ENCODE data around the gene SMIM7. TPM values are rescaled to one million over a fixed set of nuclear protein-coding genes. Genes with fewer than 3 reads are reported as not detected.

SMIM7 gene
- total RNA-seq, 2 donors from 2014 or later: 70.7 to 75.0 TPM

DNA sequence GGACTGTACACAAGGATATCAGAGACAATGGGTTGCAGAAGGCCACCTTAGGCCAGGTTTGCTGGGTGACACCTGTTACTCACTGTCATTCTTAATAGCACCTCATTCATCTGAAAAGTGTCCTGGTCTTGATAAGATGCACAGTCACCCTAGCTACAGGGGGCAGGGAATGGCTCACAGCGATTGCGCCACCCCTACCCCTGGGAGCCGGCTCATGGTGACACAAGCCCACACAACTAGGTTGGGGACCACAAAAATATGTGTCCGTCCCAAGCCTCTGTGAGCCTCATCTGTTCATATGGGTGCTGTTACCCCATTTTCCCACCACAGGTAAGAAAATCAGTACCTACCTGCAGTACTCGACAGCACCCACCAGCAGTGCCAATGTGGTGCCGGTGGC lies 55.3 kb downstream of the SMIM7 start:
- intact Hi-C loops (cut with DNase I, micrococcal nuclease): no loop called here
- DNase-seq: no peak
- ATAC-seq: no peak

DNA sequence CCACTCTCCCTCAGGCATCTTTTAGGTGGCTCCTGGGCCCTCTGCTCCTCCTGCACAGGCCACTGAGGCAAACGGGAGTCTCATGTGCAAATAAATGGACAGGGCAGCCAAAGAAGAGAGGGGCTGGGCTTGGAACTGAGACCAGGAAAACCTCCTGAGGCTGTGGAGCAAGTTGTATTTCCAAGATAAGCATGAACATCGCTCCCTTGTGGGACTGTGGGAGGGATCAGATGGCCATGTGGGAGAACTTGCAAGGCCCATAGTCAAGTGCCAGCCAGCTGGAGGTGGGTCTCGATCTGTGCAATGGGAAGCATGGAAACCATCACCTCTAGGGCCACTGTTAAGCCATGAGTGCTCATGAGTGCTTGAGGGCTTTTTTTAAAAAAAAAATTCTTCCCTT lies 56.9 kb downstream of the SMIM7 start:
- DNase-seq (no peak), ATAC-seq (no peak)
- intact Hi-C loops (cut with DNase I, micrococcal nuclease): no loop called here

DNA sequence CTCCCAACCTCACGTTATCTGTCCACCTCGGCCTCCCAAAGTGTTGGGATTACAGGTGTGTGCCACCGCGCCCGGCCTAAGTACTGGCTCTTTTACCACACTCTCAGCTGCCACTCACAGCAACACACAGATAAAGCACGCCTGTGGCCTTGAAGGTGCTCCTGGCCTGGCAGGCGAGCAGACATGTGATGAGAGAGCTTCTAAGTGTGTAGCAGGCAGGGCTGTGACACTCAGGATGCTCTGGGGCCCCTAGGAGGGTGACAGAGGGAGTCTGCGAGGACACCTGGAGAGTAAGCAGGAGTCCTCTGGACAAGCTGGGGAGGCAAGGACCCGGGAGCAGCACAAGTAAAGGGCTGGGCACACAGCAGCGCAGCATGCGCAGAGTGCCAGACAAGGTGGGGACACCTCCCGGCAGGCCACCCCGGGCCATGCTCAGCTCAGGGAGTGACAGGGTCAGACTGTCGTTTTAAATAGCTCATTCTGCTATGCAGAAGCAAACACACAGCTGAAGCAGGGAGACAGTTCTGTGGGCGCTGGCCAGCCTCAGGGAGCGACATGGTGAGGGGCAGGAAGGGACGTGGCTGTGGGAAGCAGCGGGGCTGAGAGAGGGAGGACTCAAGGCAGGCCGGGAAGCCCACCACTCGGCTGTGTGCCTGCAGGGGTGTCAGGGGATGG lies 58.4 kb downstream of the SMIM7 start:
- DNase-seq (no peak), ATAC-seq (no peak)
- intact Hi-C loops (cut with DNase I, micrococcal nuclease): no loop called here

DNA sequence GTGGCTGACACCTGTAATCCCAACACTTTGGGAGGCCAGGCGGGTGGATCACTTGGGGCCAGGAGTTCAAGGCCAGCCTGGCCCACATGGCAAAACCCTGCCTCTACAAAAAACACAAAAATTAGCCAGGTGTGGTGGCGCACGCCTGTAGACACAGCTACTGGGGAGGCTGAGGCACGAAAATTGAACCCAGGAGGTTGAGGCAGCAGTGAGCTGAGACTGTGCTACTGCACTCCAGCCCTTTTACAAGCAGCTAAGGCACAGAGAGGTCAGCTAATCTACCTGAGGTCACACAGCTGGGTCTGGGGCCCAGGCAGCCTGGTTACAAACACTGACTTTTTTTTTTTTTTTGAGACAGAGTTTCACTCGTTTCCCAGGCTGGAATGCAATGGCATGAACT lies 59.1 kb downstream of the SMIM7 start:
- ATAC-seq: no peak
- no peak for DNase-seq
- intact Hi-C loops (cut with DNase I, micrococcal nuclease): no loop called here

DNA sequence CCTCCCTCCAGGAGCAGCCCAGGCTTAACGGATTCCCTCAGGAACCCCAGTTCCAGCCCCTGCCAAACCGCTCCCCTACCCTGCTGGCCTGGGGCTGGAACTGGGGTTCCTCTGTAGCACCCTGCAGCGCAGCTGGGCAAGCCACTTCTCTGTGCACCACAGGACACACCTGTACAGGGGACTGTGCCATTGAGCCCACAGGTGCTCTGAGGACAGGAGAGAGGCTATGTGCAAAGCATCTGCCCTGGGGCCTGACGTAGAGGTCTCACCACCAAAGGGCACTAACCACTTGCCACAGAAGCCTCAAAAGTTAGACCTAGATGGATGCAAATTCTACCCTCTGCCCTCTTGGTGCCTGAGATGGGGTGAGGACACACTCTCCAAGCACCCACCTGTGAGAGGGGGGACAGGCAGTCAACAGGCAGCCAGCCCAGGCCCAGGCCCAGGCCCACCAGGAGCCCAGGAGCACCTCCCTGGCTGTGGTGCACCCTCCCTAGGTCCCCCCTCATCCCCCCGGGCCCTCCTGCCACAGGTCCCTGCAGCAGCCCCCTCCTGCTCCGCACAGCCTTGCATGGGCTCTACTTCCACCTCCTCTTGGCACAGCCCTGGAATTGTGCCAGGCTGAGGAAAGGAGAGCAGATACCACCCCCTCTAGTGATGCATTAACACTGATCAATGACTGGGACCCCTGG lies 60.1 kb downstream of the SMIM7 start:
- no peak for ATAC-seq
- intact Hi-C loops (cut with DNase I, micrococcal nuclease): no loop called here
- DNase-seq: no peak

DNA sequence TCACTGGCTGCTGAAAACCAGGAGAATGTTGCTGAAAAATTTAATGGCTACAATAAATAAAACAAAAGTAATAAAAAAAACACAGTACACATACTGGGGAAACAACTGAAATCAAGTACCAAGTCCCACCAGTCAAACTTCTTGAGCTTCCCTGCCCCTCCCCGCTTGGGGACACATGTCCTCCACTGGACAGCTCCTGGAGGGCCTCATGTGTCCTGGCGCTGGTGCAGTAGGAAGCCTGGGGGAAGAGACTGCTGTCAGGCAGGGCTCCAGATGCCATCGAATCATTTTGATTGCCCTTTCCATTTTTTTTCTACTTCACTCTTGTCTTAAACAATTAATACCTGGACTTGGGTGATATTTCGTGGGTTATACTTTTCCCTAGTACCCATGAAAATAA lies 61.1 kb downstream of the SMIM7 start:
- no peak for DNase-seq
- no peak for ATAC-seq
- intact Hi-C loops (cut with DNase I, micrococcal nuclease): no loop called here

DNA sequence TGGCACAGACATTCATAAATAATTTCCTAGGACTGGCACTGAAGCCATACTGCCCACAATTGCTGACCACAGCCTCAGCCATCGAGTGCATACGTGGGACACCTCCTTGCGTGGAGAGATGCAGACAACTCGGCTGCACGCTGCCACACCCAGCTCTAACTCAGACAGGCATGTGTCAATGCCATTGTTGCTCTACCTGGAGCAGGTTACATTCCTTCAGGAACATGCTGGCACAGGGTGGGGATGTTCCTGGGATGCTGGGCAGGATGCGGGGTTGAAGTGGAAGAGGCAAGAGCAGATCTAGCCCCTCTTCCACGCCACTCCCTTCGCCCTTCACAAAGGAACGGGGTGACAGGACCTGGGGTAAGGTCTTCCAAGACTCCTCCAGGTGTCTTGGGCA lies 63.5 kb downstream of the SMIM7 start:
- no peak for ATAC-seq
- intact Hi-C loops (cut with DNase I, micrococcal nuclease): no loop called here
- no peak for DNase-seq

Other genes starting within 250 kb of the SMIM7 start
- gene EPS15L1, start 188.2 kb downstream of the SMIM7 start, total RNA-seq: 10 to 100 TPM; 33.4 to 41.1 TPM
- gene CALR3, start 164.0 kb downstream of the SMIM7 start, total RNA-seq: not detected
- 1 to 10 TPM; 1.4 to 2.4 TPM for gene C19orf44, start 163.8 kb downstream of the SMIM7 start, total RNA-seq
- gene CHERP, start 117.7 kb downstream of the SMIM7 start, total RNA-seq: 10 to 100 TPM; 32.1 to 41.5 TPM
- gene SLC35E1, start 87.7 kb downstream of the SMIM7 start, total RNA-seq: 10 to 100 TPM; 35.8 to 37.7 TPM
- 10 to 100 TPM in 1 of 2 donors, 1 to 10 TPM in 1; 9.0 to 10.4 TPM for gene MED26, start 31.9 kb downstream of the SMIM7 start, total RNA-seq
- 1 to 10 TPM; 6.4 to 9.1 TPM for gene TMEM38A, start 995 bp upstream of the SMIM7 start, total RNA-seq
- gene NWD1, start 59.7 kb upstream of the SMIM7 start, total RNA-seq: under 1 TPM; 0.52 to 0.81 TPM
- 10 to 100 TPM; 34.1 to 35.7 TPM for gene SIN3B, start 169.3 kb upstream of the SMIM7 start, total RNA-seq
- 1 to 10 TPM; 1.1 to 2.6 TPM for gene F2RL3, start 228.9 kb upstream of the SMIM7 start, total RNA-seq

All from left colon (tissue), 2 donors.